ENCODE results near the gene SNX2. TPM values are rescaled to one million over a fixed set of nuclear protein-coding genes. Genes with fewer than 3 reads are reported as not detected.
"Not testable (repeated sequence)": the region's sequence is repeated elsewhere in the genome, so short reads cannot be mapped to it uniquely, and the experiment has no call there.

Gene SNX2
- total RNA-seq, 4 donors from 2014 or later, result 35.5 to 44.8 (median 41.6) TPM

- WGBS, 2 donors, result 52 to 68% methylated on average over 2 of the region's 2 CpGs
- DNase-seq (ENCODE audit: low spot score in 2 of 2), result no peak
- TF ChIP-seq CTCF (IDR thresholded peaks at IDR 0.05) (no peak), POLR2A (IDR thresholded peaks at IDR 0.05) (no peak)
- H3K4me3 ChIP-seq (ENCODE audit: low read depth, poor library complexity, severe bottlenecking), result no peak overlapping the region
- intact Hi-C loops (cut with DNase I; ENCODE audit: low total_unique reads), result no loop called here
These were observed 14.6 kb upstream of the SNX2 start for GRCh38 chr5:122760236-122760635.

GRCh38 chr5:122761115-122761514 lies 13.8 kb upstream of the SNX2 start:
- no peak overlapping the region for H3K4me3 ChIP-seq (ENCODE audit: low read depth, poor library complexity, severe bottlenecking)
- no peak for TF ChIP-seq CTCF (IDR thresholded peaks at IDR 0.05)
- no peak for TF ChIP-seq POLR2A (IDR thresholded peaks at IDR 0.05)
- no peak for DNase-seq (ENCODE audit: low spot score in 2 of 2)
- intact Hi-C loops (cut with DNase I; ENCODE audit: low total_unique reads), result no loop called here
- WGBS, 2 donors, result 52 to 53% methylated on average over 1 of the region's 1 CpG

- intact Hi-C loops (cut with DNase I; ENCODE audit: low total_unique reads); H3K4me3 ChIP-seq (ENCODE audit: low read depth, poor library complexity, severe bottlenecking); DNase-seq (ENCODE audit: low spot score in 2 of 2): not testable (repeated sequence)
- 92 to 97% methylated on average over 5 of the region's 5 CpGs for WGBS, 2 donors
These were observed 13.0 kb upstream of the SNX2 start for GRCh38 chr5:122761896-122762295.

GRCh38 chr5:122766130-122766529 lies 8.8 kb upstream of the SNX2 start:
- TF ChIP-seq CTCF (IDR thresholded peaks at IDR 0.05) (no peak), POLR2A (IDR thresholded peaks at IDR 0.05) (no peak)
- intact Hi-C loops (cut with DNase I; ENCODE audit: low total_unique reads), result no loop called here
- no peak for DNase-seq (ENCODE audit: low spot score in 2 of 2)
- no peak overlapping the region for H3K4me3 ChIP-seq (ENCODE audit: low read depth, poor library complexity, severe bottlenecking)

GRCh38 chr5:122770477-122770876 lies 4.4 kb upstream of the SNX2 start:
- WGBS, 2 donors, result 70 to 91% methylated on average over 3 of the region's 3 CpGs
- no peak overlapping the region for H3K4me3 ChIP-seq (ENCODE audit: low read depth, poor library complexity, severe bottlenecking)
- intact Hi-C loops (cut with DNase I; ENCODE audit: low total_unique reads), result no loop called here
- no peak for DNase-seq (ENCODE audit: low spot score in 2 of 2)
- no peak for TF ChIP-seq CTCF (IDR thresholded peaks at IDR 0.05)

GRCh38 chr5:122772446-122772845 lies 2.4 kb upstream of the SNX2 start:
- no peak for DNase-seq (ENCODE audit: low spot score in 2 of 2)
- no peak overlapping the region for H3K4me3 ChIP-seq (ENCODE audit: low read depth, poor library complexity, severe bottlenecking)
- intact Hi-C loops (cut with DNase I; ENCODE audit: low total_unique reads), result no loop called here

More at GRCh38 chr5:122772446-122772845, 2.4 kb upstream of the SNX2 start:
- 69 to 78% methylated on average over 1 of the region's 1 CpG for WGBS, 2 donors
- no peak for TF ChIP-seq CTCF (IDR thresholded peaks at IDR 0.05)
- TF ChIP-seq POLR2A (IDR thresholded peaks at IDR 0.05), result no peak
